GM12878 (cell line): Measurements from ENCODE around the gene ESRRB.

Experiments
- CEBPB ChIP-seq, 2 experiments: fragments of 150-350 bp in 1 of 2; IDR thresholded peaks; 2 replicates each; pipeline ENCODE4 v1.6.1; 2012 to 2014; ENCODE audit warnings: low read depth in 2 of 2, low read length in 2 of 2, borderline replicate concordance in 1 of 2, inconsistent platforms in 1 of 2
- CTCF ChIP-seq, 3 experiments: IDR thresholded peaks in 2 of 3; conservative IDR thresholded peaks in 1 of 3; 2 replicates each; pipeline ENCODE4 v1.5.1; 2011; ENCODE audit warnings: low read depth in 3 of 3, low read length in 3 of 3, mild to moderate bottlenecking in 3 of 3, control low read depth in 2 of 3, moderate library complexity in 2 of 3, inconsistent platforms in 1 of 3, mixed read lengths in 1 of 3; ENCODE audit not compliant: control insufficient read depth in 2 of 3, insufficient read depth in 1 of 3; ENCODE audit errors: extremely low read depth in 1 of 3
- POLR2A ChIP-seq: IDR thresholded peaks from 2 replicates; pipeline ENCODE4 v1.6.1; 2011; ENCODE audit warnings: low read depth, mild to moderate bottlenecking, low read length
- POLR2AphosphoS5 ChIP-seq: IDR thresholded peaks from 2 replicates; pipeline ENCODE4 v1.6.1; 2011; ENCODE audit warnings: mild to moderate bottlenecking, low read length, inconsistent platforms
- SREBF1 ChIP-seq: IDR thresholded peaks from 2 replicates; pipeline ENCODE4 v1.6.1; 2012; ENCODE audit warnings: mild to moderate bottlenecking, low read length
- YY1 ChIP-seq: IDR thresholded peaks from 2 replicates; pipeline ENCODE4 v1.6.1; 2011; ENCODE audit warnings: low read depth, mild to moderate bottlenecking, low read length

- TF ChIP-seq CEBPB (IDR thresholded peaks at IDR 0.05; ENCODE audit: borderline replicate concordance in 1 of 2, low read depth in 2 of 2, low read length in 2 of 2), result no peak
- no peak for TF ChIP-seq POLR2A
- TF ChIP-seq SREBF1, result no peak
- no peak for TF ChIP-seq POLR2AphosphoS5
- no peak for TF ChIP-seq YY1
- no peak for TF ChIP-seq CTCF (IDR thresholded peaks at IDR 0.05 in 2 of 3, conservative IDR thresholded peaks at IDR 0.05 in 1 of 3; ENCODE audit: control insufficient read depth in 2 of 3, extremely low read depth in 1 of 3, insufficient read depth in 1 of 3, low read depth in 3 of 3, low read length in 3 of 3)
Measured at GRCh38 chr14:76465664-76466063, 89.7 kb downstream of the ESRRB start.
